ENCODE data around the gene ZDHHC14.

ZDHHC14 gene

GRCh38 chr6:157512382-157512682 is 131.3 kb downstream of the ZDHHC14 start:
- no peak for ATAC-seq
- TF ChIP-seq CSDC2 (CRISPR knock-in tag; IDR thresholded peaks at IDR 0.05) (no peak), ZFP3 (CRISPR knock-in tag; IDR thresholded peaks at IDR 0.05) (no peak), ZNF565 (CRISPR knock-in tag; conservative IDR thresholded peaks at IDR 0.05; ENCODE audit: low read depth) (no peak)

- no peak for ATAC-seq
- TF ChIP-seq ISL1 (CRISPR knock-in tag; IDR thresholded peaks at IDR 0.05) (no peak), TOX (CRISPR knock-in tag; IDR thresholded peaks at IDR 0.05; ENCODE audit: borderline replicate concordance) (no peak), PPARA (CRISPR knock-in tag; IDR thresholded peaks at IDR 0.05; ENCODE audit: borderline replicate concordance) (no peak), BACH2 (CRISPR knock-in tag; IDR thresholded peaks at IDR 0.05; ENCODE audit: borderline replicate concordance) (no peak), GLIS3 (CRISPR knock-in tag; IDR thresholded peaks at IDR 0.05) (no peak), TCF4 (CRISPR knock-in tag; IDR thresholded peaks at IDR 0.05; ENCODE audit: borderline replicate concordance) (no peak), ZFP30 (CRISPR knock-in tag; IDR thresholded peaks at IDR 0.05) (no peak), ZFP3 (CRISPR knock-in tag; IDR thresholded peaks at IDR 0.05) (no peak), SNAI2 (CRISPR knock-in tag; IDR thresholded peaks at IDR 0.05) (no peak), PATZ1 (CRISPR knock-in tag; IDR thresholded peaks at IDR 0.05; ENCODE audit: borderline replicate concordance) (no peak), TSHZ2 (CRISPR knock-in tag; IDR thresholded peaks at IDR 0.05) (no peak), ZNF565 (CRISPR knock-in tag; conservative IDR thresholded peaks at IDR 0.05; ENCODE audit: low read depth) (no peak), CSDC2 (CRISPR knock-in tag; IDR thresholded peaks at IDR 0.05) (no peak), POU6F1 (CRISPR knock-in tag; IDR thresholded peaks at IDR 0.05; ENCODE audit: borderline replicate concordance, low read depth) (no peak), ZNF70 (CRISPR knock-in tag; IDR thresholded peaks at IDR 0.05) (no peak), CREB5 (CRISPR knock-in tag; IDR thresholded peaks at IDR 0.05; ENCODE audit: low read depth) (no peak), CSRNP3 (CRISPR knock-in tag; IDR thresholded peaks at IDR 0.05) (no peak), ZC3H10 (CRISPR knock-in tag; IDR thresholded peaks at IDR 0.05) (no peak)
These were observed 132.1 kb downstream of the ZDHHC14 start for GRCh38 chr6:157513004-157513603.

- ATAC-seq, result no peak
- TF ChIP-seq ZNF565 (CRISPR knock-in tag; conservative IDR thresholded peaks at IDR 0.05; ENCODE audit: low read depth), result no peak
- no peak for TF ChIP-seq TOX (CRISPR knock-in tag; IDR thresholded peaks at IDR 0.05; ENCODE audit: borderline replicate concordance)
- no peak for TF ChIP-seq ZNF70 (CRISPR knock-in tag; IDR thresholded peaks at IDR 0.05)
- no peak for TF ChIP-seq PATZ1 (CRISPR knock-in tag; IDR thresholded peaks at IDR 0.05; ENCODE audit: borderline replicate concordance)
- no peak for TF ChIP-seq SNAI2 (CRISPR knock-in tag; IDR thresholded peaks at IDR 0.05)
- no peak for TF ChIP-seq CSRNP3 (CRISPR knock-in tag; IDR thresholded peaks at IDR 0.05)
- no peak for TF ChIP-seq PPARA (CRISPR knock-in tag; IDR thresholded peaks at IDR 0.05; ENCODE audit: borderline replicate concordance)
- no peak for TF ChIP-seq BACH2 (CRISPR knock-in tag; IDR thresholded peaks at IDR 0.05; ENCODE audit: borderline replicate concordance)
- no peak for TF ChIP-seq CREB5 (CRISPR knock-in tag; IDR thresholded peaks at IDR 0.05; ENCODE audit: low read depth)
- no peak for TF ChIP-seq OSR1 (CRISPR knock-in tag; IDR thresholded peaks at IDR 0.05)
- TF ChIP-seq GLIS3 (CRISPR knock-in tag; IDR thresholded peaks at IDR 0.05), result no peak
- no peak for TF ChIP-seq ZC3H10 (CRISPR knock-in tag; IDR thresholded peaks at IDR 0.05)
- no peak for TF ChIP-seq ZFP30 (CRISPR knock-in tag; IDR thresholded peaks at IDR 0.05)
These were observed 132.9 kb downstream of the ZDHHC14 start for GRCh38 chr6:157513619-157514485.

Measured in SK-N-SH treated with all-trans-retinoic acid at 6 μM for 48 hours (cell line).